Kidney (tissue), 14 donors: ENCODE measurements around the gene EN1. TPM values are rescaled to one million over a fixed set of nuclear protein-coding genes. Genes with fewer than 3 reads are reported as not detected.

Experiments used
- DNase-seq, 5 donors: peaks; one replicate each; pipeline ENCODE4 v3.0.0-alpha.2; 2013 to 2020
- FAIRE-seq: peaks from 2 replicates; lab custom pipeline; 2012; peaks lifted over from hg19 to GRCh38; lab: Jason Lieb, UNC
- H3K27ac ChIP-seq, 2 donors: one replicate each; pipeline ENCODE4 v1.7.0; 2013; ENCODE audit warnings: low read depth in 2 of 2, low read length in 2 of 2, inconsistent platforms in 1 of 2
- H3K27me3 ChIP-seq: one replicate; pipeline ENCODE4 v1.7.1; 2013; ENCODE audit warnings: low read length, inconsistent platforms; ENCODE audit not compliant: control insufficient read depth, insufficient read depth
- H3K36me3 ChIP-seq, 3 donors: one replicate each; pipeline versions ENCODE4 v1.7.0 to v1.7.1; 2013; ENCODE audit warnings: low read length in 3 of 3, control low read depth in 1 of 3, inconsistent platforms in 1 of 3; ENCODE audit not compliant: insufficient read depth in 3 of 3, control insufficient read depth in 2 of 3
- H3K4me1 ChIP-seq, 3 donors: one replicate each; pipeline versions ENCODE4 v1.7.0 to v1.7.1; 2013; ENCODE audit warnings: low read length in 3 of 3, inconsistent platforms in 1 of 3, low read depth in 1 of 3; ENCODE audit not compliant: control insufficient read depth in 2 of 3, insufficient read depth in 2 of 3
- H3K4me3 ChIP-seq, 3 donors: one replicate each; pipeline versions ENCODE4 v1.7.0 to v1.8.1; 2013; ENCODE audit warnings: low read length in 3 of 3, control low read depth in 1 of 3, inconsistent platforms in 1 of 3
- H3K9ac ChIP-seq, 3 donors: one replicate each; pipeline versions ENCODE4 v1.7.0 to v1.7.1; 2013; ENCODE audit warnings: low read length in 3 of 3, control low read depth in 1 of 3, inconsistent platforms in 1 of 3
- H3K9me3 ChIP-seq, 3 donors: one replicate each; pipeline versions ENCODE4 v1.7.0 to v1.7.1; 2013; ENCODE audit warnings: low read length in 3 of 3, control low read depth in 1 of 3, inconsistent platforms in 1 of 3; ENCODE audit not compliant: control insufficient read depth in 2 of 3, insufficient read depth in 1 of 3
- CTCF ChIP-seq: IDR thresholded peaks from 3 replicates; pipeline ENCODE4 v1.5.1; 2012; ENCODE audit warnings: mild to moderate bottlenecking, moderate library complexity, borderline replicate concordance; ENCODE audit not compliant: insufficient read depth; ENCODE audit errors: extremely low read depth
- intact Hi-C: fragments of 100-400 bp; cut with DNase I; formaldehyde crosslinking; loops from one replicate; pipeline ENCODE4 v1.11.1; 2022
- polyA plus RNA-seq: library from polyadenylated mRNA; stranded (reverse); fragments of 350-450 nt; fragmentation: Illumina TruSeq; extraction: RNeasy Lipid Tissue Mini Kit (QIAGEN cat#74804); gene quantifications from one replicate; pipeline ENCODE4 v1.2.3, GENCODE V29; 2014; ENCODE audit warnings: low read depth, low replicate concordance; ENCODE audit not compliant: insufficient read depth
- total RNA-seq: library from RNA; stranded (reverse); fragmentation: NEBNext Ultra II Directional; extraction: Animal tissue kit (Norgen Biotek cat#: 25700); gene quantifications from one replicate; pipeline ENCODE4 v1.2.1, GENCODE V29; 2021
- donor health status: control.
- donor health status: control.
- donor health status: control.
- donor health status: control.
- donor health status: control.
- donor health status: DM: yes; HTN: yes; CAD: no.
- donor health status: Normal renal cell carcinoma (clear cell type).

The EN1 gene
- total and polyA plus RNA-seq, 2 donors from 2014 or later: 0.16 TPM; not detected in 1

- TF ChIP-seq CTCF: peak; percentile 53
- Histone ChIP-seq H3K27me3 (peaks cover 21% of the 10 kb centered on the region), H3K4me1 (no peaks in the 10 kb centered on the region), H3K9me3 (no peaks in the 10 kb centered on the region), H3K27ac (no peak overlapping the region), H3K4me3 (no peak overlapping the region), H3K9ac (no peak overlapping the region), H3K36me3 (no peaks in the 10 kb centered on the region)
- no peak for FAIRE-seq
- peak in 4 of 5 donors; percentile 43 to 73 (median 60) for DNase-seq
- intact Hi-C loops: loop anchor here (10.0 kb wide), 1 partner anchor 830 kb away; no protein-coding TSS in a partner anchor
Observed at GRCh38 chr2:118865106-118865505, 17.7 kb upstream of the EN1 start.

GRCh38 chr2:118864207-118864606 lies 16.8 kb upstream of the EN1 start:
- H3K9ac ChIP-seq: no peak overlapping the region
- no peak for TF ChIP-seq CTCF
- H3K36me3 ChIP-seq: no peaks in the 10 kb centered on the region
- FAIRE-seq: no peak
- H3K27ac ChIP-seq: no peak overlapping the region
- no peak overlapping the region for H3K4me3 ChIP-seq
- intact Hi-C loops: loop anchor here (10.0 kb wide), 1 partner anchor 829 kb away; no protein-coding TSS in a partner anchor
- no peaks in the 10 kb centered on the region for H3K9me3 ChIP-seq
- H3K4me1 ChIP-seq: no peaks in the 10 kb centered on the region
- peaks cover 29% of the 10 kb centered on the region for H3K27me3 ChIP-seq
- no peak for DNase-seq

DNA sequence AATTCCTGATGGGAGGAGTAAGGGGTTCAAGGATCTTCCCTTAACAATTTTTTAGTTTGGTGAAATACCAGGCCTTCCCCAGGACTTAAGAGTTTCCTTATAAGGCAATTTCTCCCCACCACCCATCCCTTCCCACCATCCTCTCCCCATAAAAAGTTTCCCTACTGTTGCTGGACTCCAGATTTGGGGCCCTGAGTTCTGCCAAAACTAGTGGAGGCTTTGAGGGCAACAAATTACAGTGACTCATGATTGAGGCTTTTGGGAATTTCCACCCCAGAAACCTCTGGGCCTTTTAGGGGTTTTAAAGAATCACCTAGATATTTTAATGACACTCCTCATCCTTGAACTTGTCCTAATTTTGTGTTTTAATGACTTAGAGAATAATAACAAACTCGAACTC lies 14.3 kb upstream of the EN1 start:
- DNase-seq (no peak), FAIRE-seq (no peak)
- no peaks in the 10 kb centered on the region for H3K9me3 ChIP-seq
- no peak overlapping the region for H3K4me3 ChIP-seq
- no peak overlapping the region for H3K27ac ChIP-seq
- peaks cover 0 to 3% (median 0%) of the 10 kb centered on the region in 3 donors for H3K4me1 ChIP-seq
- no peak for TF ChIP-seq CTCF
- peaks cover 41% of the 10 kb centered on the region for H3K27me3 ChIP-seq
- H3K9ac ChIP-seq: no peak overlapping the region
- H3K36me3 ChIP-seq: no peaks in the 10 kb centered on the region
- intact Hi-C loops: loop anchor here (10.0 kb wide), 1 partner anchor 827 kb away; no protein-coding TSS in a partner anchor

- FAIRE-seq: no peak
- Histone ChIP-seq H3K9ac (no peak overlapping the region), H3K27me3 (peaks cover 46% of the 10 kb centered on the region), H3K36me3 (no peaks in the 10 kb centered on the region), H3K27ac (no peak overlapping the region), H3K4me1 (peaks cover 0 to 7% (median 0%) of the 10 kb centered on the region in 3 donors), H3K9me3 (no peaks in the 10 kb centered on the region), H3K4me3 (no peak overlapping the region)
- no peak for TF ChIP-seq CTCF
- DNase-seq: peak in 1 of 5 donors; percentile 22
- intact Hi-C loops: loop anchor here (10.0 kb wide), 1 partner anchor 826 kb away; no protein-coding TSS in a partner anchor
Observed at GRCh38 chr2:118861242-118861641, 13.8 kb upstream of the EN1 start.
